Measurements from ENCODE around the gene MORN1. TPM values are rescaled to one million over a fixed set of nuclear protein-coding genes. Genes with fewer than 3 reads are reported as not detected.

MORN1 gene
- polyA plus RNA-seq, 1 donor (not counting 4 experiments of a cell fraction or from before 2014, with no cell fraction given): 2.1 TPM

GRCh38 chr1:2282556-2283270 lies 108.6 kb downstream of the MORN1 start:
- Histone ChIP-seq H3K4me1 (ENCODE audit: control insufficient read depth, extremely low read depth, insufficient read depth, low read length) (peaks cover 4% of the 10 kb centered on the region), H3K27me3 (ENCODE audit: control insufficient read depth, extremely low read depth, insufficient read depth, low read length) (no peaks in the 10 kb centered on the region), H3K4me2 (ENCODE audit: control insufficient read depth, extremely low read depth, insufficient read depth, low read depth, low read length) (no peak overlapping the region), H3K9me3 (ENCODE audit: control insufficient read depth, low read depth, low read length) (no peaks in the 10 kb centered on the region), H3K4me3 (ENCODE audit: control insufficient read depth in 2 of 3, extremely low read depth in 1 of 3, insufficient read depth in 2 of 3, low read depth in 1 of 3, low read length in 3 of 3) (no peak overlapping the region), H3K9ac (ENCODE audit: control insufficient read depth, extremely low read depth, insufficient read depth, low read length) (no peak overlapping the region), H2AFZ (ENCODE audit: control insufficient read depth, low read length) (no peak overlapping the region), H3K27ac (ENCODE audit: control insufficient read depth, insufficient read depth, low read length) (no peak overlapping the region), H3K36me3 (ENCODE audit: control insufficient read depth in 2 of 2, extremely low read depth in 1 of 2, insufficient read depth in 2 of 2, low read length in 2 of 2) (peaks cover 0 to 7% of the 10 kb centered on the region in 2 experiments), H3K79me2 (ENCODE audit: control insufficient read depth, insufficient read depth, low read length) (peaks cover 56% of the 10 kb centered on the region), H4K20me1 (ENCODE audit: control insufficient read depth, extremely low read depth, insufficient read depth, low read length) (no peaks in the 10 kb centered on the region), H3K9me1 (ENCODE audit: control insufficient read depth, extremely low read depth, insufficient read depth, low read length) (no peaks in the 10 kb centered on the region)
- dilution Hi-C loops (cut with MboI; ENCODE audit: extremely low pct_ligation_motif_present, low sequenced_read_pairs): no loop called here
- DNase-seq (ENCODE audit: low read depth, low spot score): no peak
- TF ChIP-seq, protein P1, sequence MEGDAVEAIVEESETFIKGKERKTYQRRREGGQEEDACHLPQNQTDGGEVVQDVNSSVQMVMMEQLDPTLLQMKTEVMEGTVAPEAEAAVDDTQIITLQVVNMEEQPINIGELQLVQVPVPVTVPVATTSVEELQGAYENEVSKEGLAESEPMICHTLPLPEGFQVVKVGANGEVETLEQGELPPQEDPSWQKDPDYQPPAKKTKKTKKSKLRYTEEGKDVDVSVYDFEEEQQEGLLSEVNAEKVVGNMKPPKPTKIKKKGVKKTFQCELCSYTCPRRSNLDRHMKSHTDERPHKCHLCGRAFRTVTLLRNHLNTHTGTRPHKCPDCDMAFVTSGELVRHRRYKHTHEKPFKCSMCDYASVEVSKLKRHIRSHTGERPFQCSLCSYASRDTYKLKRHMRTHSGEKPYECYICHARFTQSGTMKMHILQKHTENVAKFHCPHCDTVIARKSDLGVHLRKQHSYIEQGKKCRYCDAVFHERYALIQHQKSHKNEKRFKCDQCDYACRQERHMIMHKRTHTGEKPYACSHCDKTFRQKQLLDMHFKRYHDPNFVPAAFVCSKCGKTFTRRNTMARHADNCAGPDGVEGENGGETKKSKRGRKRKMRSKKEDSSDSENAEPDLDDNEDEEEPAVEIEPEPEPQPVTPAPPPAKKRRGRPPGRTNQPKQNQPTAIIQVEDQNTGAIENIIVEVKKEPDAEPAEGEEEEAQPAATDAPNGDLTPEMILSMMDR (optimal IDR thresholded peaks at IDR 0.05 in 1 of 3, IDR thresholded peaks at IDR 0.05 in 1 of 3, conservative IDR thresholded peaks at IDR 0.05 in 1 of 3; ENCODE audit: extremely low read depth in 1 of 3, insufficient read depth in 2 of 3, low read length in 3 of 3): no peak
- TF ChIP-seq EZH2 (IDR thresholded peaks at IDR 0.05; ENCODE audit: low read length): no peak
- no peak for FAIRE-seq

DNA sequence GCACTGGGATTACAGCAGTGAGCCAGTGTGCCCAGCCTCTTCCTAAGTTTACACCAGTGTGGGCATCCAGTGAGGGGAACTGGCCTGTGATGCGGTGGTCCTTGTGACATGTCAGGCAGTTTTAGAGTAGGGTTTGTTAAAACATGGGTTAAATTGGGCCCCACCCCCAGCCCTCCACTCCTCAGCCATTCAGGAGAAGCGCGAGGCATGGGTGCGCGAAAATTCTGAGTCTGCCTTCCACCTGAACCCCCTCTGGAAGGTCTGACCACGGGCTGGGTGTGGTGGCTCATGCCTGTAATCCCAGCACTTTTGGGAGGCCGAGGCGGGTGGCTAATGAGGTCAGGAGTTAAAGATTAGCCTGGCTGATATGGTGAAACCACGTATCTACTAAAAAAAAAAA lies 111.5 kb downstream of the MORN1 start:
- Histone ChIP-seq H3K27ac (ENCODE audit: control insufficient read depth, insufficient read depth, low read length) (no peak overlapping the region), H3K9me1 (ENCODE audit: control insufficient read depth, extremely low read depth, insufficient read depth, low read length) (peaks cover 2% of the 10 kb centered on the region), H3K79me2 (ENCODE audit: control insufficient read depth, insufficient read depth, low read length) (peaks cover 63% of the 10 kb centered on the region), H3K4me1 (ENCODE audit: control insufficient read depth, extremely low read depth, insufficient read depth, low read length) (peaks cover 4% of the 10 kb centered on the region), H3K4me3 (ENCODE audit: control insufficient read depth in 2 of 3, extremely low read depth in 1 of 3, insufficient read depth in 2 of 3, low read depth in 1 of 3, low read length in 3 of 3) (no peak overlapping the region), H3K27me3 (ENCODE audit: control insufficient read depth, extremely low read depth, insufficient read depth, low read length) (no peaks in the 10 kb centered on the region), H3K36me3 (ENCODE audit: control insufficient read depth in 2 of 2, extremely low read depth in 1 of 2, insufficient read depth in 2 of 2, low read length in 2 of 2) (peaks cover 0 to 7% of the 10 kb centered on the region in 2 experiments), H4K20me1 (ENCODE audit: control insufficient read depth, extremely low read depth, insufficient read depth, low read length) (peaks cover 6% of the 10 kb centered on the region), H3K4me2 (ENCODE audit: control insufficient read depth, extremely low read depth, insufficient read depth, low read depth, low read length) (no peak overlapping the region), H3K9me3 (ENCODE audit: control insufficient read depth, low read depth, low read length) (no peaks in the 10 kb centered on the region), H2AFZ (ENCODE audit: control insufficient read depth, low read length) (no peak overlapping the region), H3K9ac (ENCODE audit: control insufficient read depth, extremely low read depth, insufficient read depth, low read length) (no peak overlapping the region)
- dilution Hi-C loops (cut with MboI; ENCODE audit: extremely low pct_ligation_motif_present, low sequenced_read_pairs): loop anchor here (10.0 kb wide), 1 partner anchor 85 kb away; the partner anchor contains the start of gene FAAP20
- no peak for FAIRE-seq
- DNase-seq (ENCODE audit: low read depth, low spot score): no peak
- TF ChIP-seq EZH2 (IDR thresholded peaks at IDR 0.05; ENCODE audit: low read length): no peak
- TF ChIP-seq, protein P1 (optimal IDR thresholded peaks at IDR 0.05 in 1 of 3, IDR thresholded peaks at IDR 0.05 in 1 of 3, conservative IDR thresholded peaks at IDR 0.05 in 1 of 3; ENCODE audit: extremely low read depth in 1 of 3, insufficient read depth in 2 of 3, low read length in 3 of 3): no peak
